Stomach smooth muscle (tissue), 2 donors: ENCODE measurements around the gene HDC.

ENCODE experiments used
- H3K27ac ChIP-seq: one replicate; pipeline ENCODE4 v1.7.0; 2013; ENCODE audit warnings: mild to moderate bottlenecking, low read length, inconsistent platforms
- H3K27me3 ChIP-seq, 2 donors: one replicate each; pipeline ENCODE4 v1.7.0; 2013; ENCODE audit warnings: low read length in 2 of 2; ENCODE audit not compliant: insufficient read depth in 2 of 2, control insufficient read depth in 1 of 2
- H3K36me3 ChIP-seq, 2 donors: one replicate each; pipeline ENCODE4 v1.7.0; 2013; ENCODE audit warnings: low read length in 2 of 2; ENCODE audit not compliant: control insufficient read depth in 2 of 2, insufficient read depth in 2 of 2
- H3K4me1 ChIP-seq: one replicate; pipeline ENCODE4 v1.7.0; 2013; ENCODE audit warnings: low read length; ENCODE audit not compliant: control insufficient read depth, insufficient read depth
- H3K4me3 ChIP-seq, 2 donors: one replicate each; pipeline ENCODE4 v1.7.0; 2013; ENCODE audit warnings: low read length in 2 of 2
- H3K9ac ChIP-seq, 2 donors: one replicate each; pipeline ENCODE4 v1.7.0; 2013; ENCODE audit warnings: low read length in 2 of 2, mild to moderate bottlenecking in 1 of 2
- H3K9me3 ChIP-seq, 2 donors: one replicate each; pipeline ENCODE4 v1.7.0; 2013; ENCODE audit warnings: low read length in 2 of 2; ENCODE audit not compliant: control insufficient read depth in 2 of 2
- donor health status: healthy.
- donor health status: Pancreatic carcinoma.

The HDC gene

DNA sequence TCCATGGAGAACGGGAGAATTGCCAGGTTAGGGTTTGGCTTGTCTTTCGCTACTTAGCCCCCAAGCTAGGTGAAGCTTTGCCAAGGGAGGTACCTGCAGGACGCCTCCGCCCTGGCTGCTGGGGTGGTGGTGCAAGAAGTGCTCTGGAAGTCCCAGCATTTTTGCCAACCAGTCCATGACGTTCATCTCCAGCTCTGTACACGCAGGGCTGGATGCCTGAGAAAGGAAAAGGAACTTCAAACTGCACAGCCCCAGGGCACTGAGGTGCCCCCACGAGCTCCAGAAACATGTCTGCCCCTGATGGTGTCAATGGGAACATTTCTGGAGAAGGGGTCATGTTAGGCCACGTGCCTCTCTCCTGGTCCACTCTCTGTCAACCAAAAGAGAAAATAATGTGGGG is 8.2 kb downstream of the HDC start:
- no peak overlapping the region for H3K27ac ChIP-seq
- no peaks in the 10 kb centered on the region for H3K9me3 ChIP-seq
- no peaks in the 10 kb centered on the region for H3K36me3 ChIP-seq
- no peak overlapping the region for H3K4me3 ChIP-seq
- peaks cover 0 to 3% of the 10 kb centered on the region in 2 donors for H3K27me3 ChIP-seq
- no peak overlapping the region for H3K9ac ChIP-seq
- no peaks in the 10 kb centered on the region for H3K4me1 ChIP-seq

DNA sequence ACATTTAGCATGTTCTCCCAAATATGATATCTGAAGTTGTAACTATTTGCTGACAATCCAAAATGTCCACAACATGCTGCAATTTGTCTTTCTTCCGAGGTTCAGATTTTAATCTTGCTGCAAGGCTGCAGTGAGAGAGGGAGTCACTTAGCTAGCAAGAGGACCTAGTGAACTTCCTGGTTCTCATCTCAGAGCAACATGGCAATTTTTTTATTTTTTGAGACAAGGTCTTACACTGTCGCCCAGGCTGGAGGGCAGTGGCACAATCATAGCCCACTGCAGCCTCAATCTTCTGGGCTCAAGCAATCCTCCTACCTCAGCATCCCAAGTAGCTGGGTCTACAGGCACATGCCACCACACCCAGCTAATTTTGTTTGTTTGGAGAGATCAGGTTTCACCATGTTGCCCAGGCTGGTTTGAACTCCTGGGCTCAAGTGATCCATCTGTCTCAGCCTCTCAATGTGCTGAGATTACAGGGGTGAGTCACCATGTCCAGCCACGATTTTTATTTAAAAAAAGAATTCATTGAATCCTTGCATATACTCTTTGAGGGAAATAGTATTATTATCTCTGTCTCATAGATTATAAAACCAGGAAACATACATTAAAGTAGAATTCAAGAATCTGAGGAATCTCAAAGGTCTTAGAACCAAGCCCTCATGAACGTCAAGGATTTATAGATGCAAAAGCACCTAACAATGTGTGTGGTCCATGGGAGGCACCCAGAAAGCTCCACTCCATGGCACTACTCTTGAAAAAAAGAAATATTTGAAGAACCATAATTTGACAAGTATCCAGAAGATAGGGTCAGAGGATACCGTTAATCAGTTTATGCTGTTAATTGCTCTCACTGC is 9.1 kb downstream of the HDC start:
- Histone ChIP-seq H3K27ac (no peak overlapping the region), H3K4me3 (no peak overlapping the region), H3K27me3 (peaks cover 0 to 3% of the 10 kb centered on the region in 2 donors), H3K9ac (no peak overlapping the region), H3K4me1 (no peaks in the 10 kb centered on the region), H3K9me3 (no peaks in the 10 kb centered on the region), H3K36me3 (no peaks in the 10 kb centered on the region)

DNA sequence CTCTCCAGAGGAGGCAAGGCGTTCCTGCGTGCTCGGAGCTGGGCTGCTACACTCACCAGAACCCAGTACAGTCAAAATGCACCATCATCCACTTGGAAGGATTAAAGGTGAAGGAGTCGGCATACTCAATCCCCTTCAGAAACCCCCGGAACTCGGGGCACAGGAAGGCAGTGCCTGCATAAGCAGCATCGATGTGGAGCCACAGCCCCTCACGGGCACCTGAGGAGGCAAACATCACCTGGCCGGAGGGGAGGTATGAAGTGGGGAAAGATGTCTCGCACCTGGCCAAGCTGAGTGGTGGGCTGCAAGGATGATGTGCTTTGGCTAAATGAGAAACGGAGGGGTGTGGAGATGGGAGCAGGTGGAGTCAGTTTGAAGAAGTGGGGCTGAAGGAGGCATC is 13.0 kb downstream of the HDC start:
- peaks cover 3% of the 10 kb centered on the region for H3K4me1 ChIP-seq
- H3K27ac ChIP-seq = no peak overlapping the region
- H3K9me3 ChIP-seq = no peaks in the 10 kb centered on the region
- H3K36me3 ChIP-seq = no peaks in the 10 kb centered on the region
- H3K27me3 ChIP-seq = peaks cover 0 to 3% of the 10 kb centered on the region in 2 donors
- no peak overlapping the region for H3K9ac ChIP-seq
- H3K4me3 ChIP-seq = no peak overlapping the region

DNA sequence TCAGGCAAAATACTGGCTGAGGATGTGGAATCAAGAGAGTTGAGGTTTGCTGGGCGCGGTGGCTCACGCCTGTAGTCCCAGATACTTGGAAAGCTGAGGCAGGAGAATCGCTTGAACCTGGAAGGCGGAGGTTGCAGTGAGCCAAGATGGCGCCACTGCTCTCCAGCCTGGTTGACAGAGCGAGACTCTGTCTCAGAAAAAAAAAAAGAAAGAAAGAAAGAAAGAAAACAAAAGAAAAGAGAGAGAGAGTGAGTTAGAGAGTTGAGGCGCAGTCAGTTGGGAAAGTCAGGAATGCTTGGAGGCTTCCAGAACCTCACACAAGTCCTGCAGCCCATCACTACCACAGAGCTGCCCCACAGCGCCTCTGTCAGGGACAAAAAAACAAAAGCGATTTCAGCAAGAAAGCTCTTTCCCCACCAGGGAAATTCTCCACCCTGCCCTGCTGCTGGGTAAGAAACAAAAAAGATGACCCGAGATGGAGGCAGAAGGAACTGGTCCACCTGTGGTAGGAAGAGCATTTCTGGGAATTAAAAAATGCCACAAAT is 13.8 kb downstream of the HDC start:
- no peaks in the 10 kb centered on the region for H3K27me3 ChIP-seq
- H3K27ac ChIP-seq = no peak overlapping the region
- H3K9ac ChIP-seq = no peak overlapping the region

DNA sequence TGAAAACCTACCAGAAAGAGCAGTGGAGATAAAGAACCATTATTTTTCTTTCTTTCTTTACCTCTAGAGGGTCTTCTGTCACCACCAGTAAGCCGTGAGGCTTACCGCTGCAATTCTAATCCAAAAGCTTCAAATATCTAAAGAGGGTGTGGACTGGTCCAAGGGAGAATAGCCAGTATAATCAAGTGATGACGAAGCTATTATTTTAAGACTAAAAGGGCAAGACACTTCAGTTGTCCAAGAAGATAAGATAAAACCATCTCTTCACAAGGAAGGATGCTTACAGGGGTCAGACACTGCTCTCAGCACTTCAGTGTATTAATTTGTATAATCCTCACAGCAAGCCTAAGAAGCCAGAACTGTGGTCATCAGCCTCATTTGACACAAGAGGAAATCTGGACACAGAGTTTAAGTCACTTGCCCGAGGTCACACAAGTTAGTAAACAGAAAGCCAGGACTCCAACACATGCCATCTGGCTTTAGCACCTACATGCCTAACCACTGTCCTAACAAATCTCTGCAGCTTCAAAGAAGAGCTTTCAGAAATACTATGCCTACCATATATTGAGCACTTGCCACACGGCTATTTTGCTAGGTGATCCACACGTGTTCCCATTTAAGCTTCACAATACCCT is 14.6 kb downstream of the HDC start:
- Histone ChIP-seq H3K9me3 (no peaks in the 10 kb centered on the region), H3K9ac (no peak overlapping the region), H3K27me3 (no peaks in the 10 kb centered on the region), H3K27ac (no peak overlapping the region), H3K4me1 (peaks cover 3% of the 10 kb centered on the region), H3K36me3 (no peaks in the 10 kb centered on the region), H3K4me3 (no peak overlapping the region)

More for the DNA sequence above, 13.8 kb downstream of the HDC start:
- no peak overlapping the region for H3K4me3 ChIP-seq
- H3K36me3 ChIP-seq = no peaks in the 10 kb centered on the region
- H3K9me3 ChIP-seq = no peaks in the 10 kb centered on the region
- peaks cover 3% of the 10 kb centered on the region for H3K4me1 ChIP-seq

DNA sequence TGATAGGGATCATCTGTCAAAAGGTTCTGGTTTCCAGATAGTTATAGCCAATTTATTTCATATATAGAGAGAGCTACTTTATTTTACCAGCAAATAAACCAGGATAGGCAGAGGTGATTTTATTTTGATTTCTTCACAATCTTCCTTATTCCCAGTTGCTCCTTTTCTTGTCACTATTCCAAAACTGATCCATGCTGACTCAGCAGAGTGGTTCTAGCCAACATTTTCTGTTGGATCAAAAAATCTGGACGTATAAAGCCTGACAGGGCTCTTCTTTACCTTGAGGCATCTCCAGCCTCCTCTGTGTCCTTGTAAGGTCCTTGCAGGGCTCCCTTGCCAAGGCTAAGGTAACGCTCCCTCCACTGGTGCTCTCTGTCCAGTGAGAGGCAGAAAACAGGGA is 15.8 kb downstream of the HDC start:
- peaks cover 3% of the 10 kb centered on the region for H3K4me1 ChIP-seq
- no peak overlapping the region for H3K4me3 ChIP-seq
- no peaks in the 10 kb centered on the region for H3K9me3 ChIP-seq
- H3K36me3 ChIP-seq = no peaks in the 10 kb centered on the region
- H3K9ac ChIP-seq = no peak overlapping the region
- H3K27ac ChIP-seq = no peak overlapping the region
- no peaks in the 10 kb centered on the region for H3K27me3 ChIP-seq

DNA sequence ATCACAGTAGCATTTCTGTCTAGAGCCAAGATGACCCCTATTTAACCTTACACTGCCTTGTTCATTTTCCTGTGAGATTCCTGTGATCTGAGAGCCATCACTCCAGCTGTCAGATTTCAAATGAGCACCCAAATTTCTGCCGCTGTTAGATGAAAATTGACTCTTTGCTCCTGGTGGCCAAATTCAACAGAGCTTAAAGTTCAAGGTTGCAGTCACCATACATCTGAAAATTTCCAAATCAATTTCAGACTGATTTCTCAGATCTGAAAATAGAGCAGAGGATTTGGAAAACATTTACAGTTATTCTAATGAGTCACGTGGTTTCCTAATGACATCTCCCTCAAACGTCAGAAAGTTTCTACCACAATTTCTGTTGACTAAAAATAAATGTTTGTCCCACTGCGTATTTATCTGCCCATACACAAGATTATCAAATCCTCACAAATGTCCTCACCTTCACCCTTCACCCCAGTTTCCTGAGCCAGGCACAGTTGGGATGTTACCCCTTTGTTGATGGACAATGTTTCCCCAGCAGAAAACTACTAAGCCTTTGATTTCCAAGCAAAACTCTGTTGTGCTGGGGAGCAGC is 16.4 kb downstream of the HDC start:
- peaks cover 3% of the 10 kb centered on the region for H3K4me1 ChIP-seq
- no peaks in the 10 kb centered on the region for H3K9me3 ChIP-seq
- H3K27me3 ChIP-seq = no peaks in the 10 kb centered on the region
- H3K36me3 ChIP-seq = no peaks in the 10 kb centered on the region
- no peak overlapping the region for H3K27ac ChIP-seq
- no peak overlapping the region for H3K4me3 ChIP-seq
- H3K9ac ChIP-seq = no peak overlapping the region

DNA sequence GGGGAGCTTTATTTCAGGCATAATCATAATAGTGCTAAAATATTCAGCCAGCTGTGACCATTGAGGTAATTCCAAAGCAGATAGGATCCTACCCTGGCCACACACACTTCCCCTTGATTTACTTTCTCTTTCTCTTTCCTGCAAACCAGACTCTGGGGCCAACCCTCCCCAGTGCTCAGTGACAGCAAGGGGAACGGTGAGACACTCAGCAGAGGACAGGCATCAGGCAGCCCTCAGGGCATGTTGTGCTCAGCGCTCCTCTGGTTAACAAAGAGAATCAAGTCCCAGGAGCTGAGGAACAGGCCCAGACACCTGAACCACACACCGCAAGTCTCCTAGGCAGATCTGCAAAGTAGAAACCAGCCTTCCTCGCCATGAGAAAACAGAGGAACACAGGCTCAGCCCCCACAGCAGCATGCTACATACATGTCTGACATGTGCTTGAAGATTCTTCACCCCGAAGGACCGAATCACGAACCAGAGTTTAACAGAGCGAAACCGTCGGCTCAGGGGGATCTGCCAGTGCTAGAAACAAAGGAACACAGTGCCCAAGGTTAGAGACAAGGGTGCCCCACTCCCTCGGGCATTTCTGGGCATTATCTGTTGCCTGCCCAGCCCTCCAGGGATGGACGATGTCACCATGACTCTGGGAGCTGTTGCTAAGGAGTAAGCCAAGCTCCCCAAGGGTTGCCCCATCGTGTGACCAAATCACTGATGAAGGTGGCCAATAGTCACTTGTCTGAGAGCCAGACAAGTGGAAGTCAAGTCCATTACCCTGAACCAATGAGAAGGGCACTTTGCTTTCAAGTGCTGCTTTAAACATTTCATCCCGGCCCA is 17.5 kb downstream of the HDC start:
- H3K36me3 ChIP-seq = no peaks in the 10 kb centered on the region
- no peak overlapping the region for H3K9ac ChIP-seq
- H3K9me3 ChIP-seq = no peaks in the 10 kb centered on the region
- no peak overlapping the region for H3K4me3 ChIP-seq
- no peaks in the 10 kb centered on the region for H3K27me3 ChIP-seq
- H3K4me1 ChIP-seq = peaks cover 3% of the 10 kb centered on the region
- H3K27ac ChIP-seq = no peak overlapping the region

DNA sequence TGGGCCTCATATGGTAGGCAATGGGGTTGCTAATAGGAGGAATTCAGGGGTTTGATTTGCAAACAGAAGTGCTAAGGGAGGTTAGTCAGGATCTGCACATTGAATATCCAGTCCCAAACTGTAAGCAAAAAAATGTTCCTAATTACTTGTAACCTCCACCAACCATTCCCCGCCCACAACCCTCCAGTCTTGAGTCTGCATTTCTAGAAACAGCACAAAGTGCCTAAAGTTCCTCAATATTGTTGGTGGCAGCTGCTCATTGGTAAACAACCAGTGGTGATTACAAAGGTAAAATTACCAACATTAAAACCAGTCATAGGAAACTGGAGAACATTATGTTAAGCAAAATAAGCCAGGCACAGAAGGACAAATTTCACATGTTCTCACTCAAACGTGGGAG is 18.9 kb downstream of the HDC start:
- Histone ChIP-seq H3K4me1 (peaks cover 3% of the 10 kb centered on the region), H3K27me3 (no peaks in the 10 kb centered on the region), H3K9me3 (no peaks in the 10 kb centered on the region), H3K36me3 (no peaks in the 10 kb centered on the region), H3K4me3 (no peak overlapping the region), H3K9ac (no peak overlapping the region), H3K27ac (no peak overlapping the region)

DNA sequence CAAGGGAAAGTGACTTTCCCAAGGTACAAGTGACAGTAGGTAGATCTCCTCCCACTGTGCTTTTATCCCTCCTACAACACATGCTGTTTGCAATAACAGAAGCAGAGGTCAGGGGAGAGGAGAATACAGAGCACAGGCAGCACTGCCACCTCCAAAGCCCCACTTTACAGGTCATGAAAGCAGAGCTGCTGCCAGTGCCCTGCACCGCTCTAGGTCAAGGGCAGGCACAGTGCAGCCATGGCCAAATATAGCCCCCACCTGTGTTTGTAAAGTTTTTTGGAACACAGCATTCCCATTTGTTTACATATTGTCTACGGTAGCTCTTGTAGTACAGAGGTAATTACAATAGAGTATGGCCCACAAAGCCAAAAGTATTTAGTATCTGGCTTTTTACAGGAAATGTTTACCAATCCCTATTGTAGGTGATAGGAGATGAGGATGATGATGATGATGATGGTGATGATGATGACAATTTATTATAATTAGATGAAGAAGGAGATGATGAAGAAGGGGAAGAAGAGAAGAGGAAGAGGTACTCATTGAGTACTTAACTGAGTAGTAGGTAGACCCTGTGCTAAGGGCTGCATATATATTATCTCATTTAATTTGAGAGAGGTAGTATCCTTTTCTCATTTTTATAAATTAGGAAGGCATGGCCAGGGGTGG is 20.4 kb downstream of the HDC start:
- Histone ChIP-seq H3K36me3 (no peaks in the 10 kb centered on the region), H3K4me3 (no peak overlapping the region), H3K4me1 (peaks cover 3% of the 10 kb centered on the region), H3K27ac (no peak overlapping the region), H3K9me3 (no peaks in the 10 kb centered on the region), H3K9ac (no peak overlapping the region), H3K27me3 (no peaks in the 10 kb centered on the region)
